SK-N-SH treated with all-trans-retinoic acid at 6 μM for 48 hours (cell line): ENCODE measurements around the gene PEX26.
"Not testable (repeated sequence)": the region's sequence is repeated elsewhere in the genome, so short reads cannot be mapped to it uniquely, and the experiment has no call there.

ENCODE experiments used
- ATAC-seq: fragments of 200-7000 bp; cut with Tn5 transposase; 3 replicates; pipeline ENCODE4 v1.9.1; 2020; ENCODE audit warnings: mild to moderate bottlenecking, moderate library complexity
- ARNTL ChIP-seq: fragments of 450-650 bp; formaldehyde crosslinking; IDR thresholded peaks from 2 replicates; pipeline ENCODE4 v1.5.0; 2020; ENCODE audit warnings: low read depth, mild to moderate bottlenecking, moderate library complexity, borderline replicate concordance
- BACH2 ChIP-seq: fragments of 250-450 bp; sonication (Bioruptor Pico); IDR thresholded peaks from 2 replicates; pipeline ENCODE4 v1.9.0; 2021; ENCODE audit warnings: mild to moderate bottlenecking, borderline replicate concordance
- CREB5 ChIP-seq: fragments of 250-450 bp; sonication (Bioruptor Pico); IDR thresholded peaks from 2 replicates; pipeline ENCODE4 v1.5.1; 2020; ENCODE audit warnings: low read depth, mild to moderate bottlenecking, moderate library complexity
- CSDC2 ChIP-seq: fragments of 250-450 bp; sonication (Bioruptor Pico); IDR thresholded peaks from 2 replicates; pipeline ENCODE4 v1.5.0; 2020; ENCODE audit warnings: mild to moderate bottlenecking, moderate library complexity
- CSRNP3 ChIP-seq: fragments of 250-450 bp; sonication (Bioruptor Pico); IDR thresholded peaks from 2 replicates; pipeline ENCODE4 v1.5.1; 2021; ENCODE audit warnings: mild to moderate bottlenecking, moderate library complexity
- ESRRG ChIP-seq: fragments of 250-450 bp; sonication (Bioruptor Pico); IDR thresholded peaks from 2 replicates; pipeline ENCODE4 v1.6.1; 2021; ENCODE audit warnings: mild to moderate bottlenecking
- GLIS3 ChIP-seq: fragments of 250-450 bp; sonication (Bioruptor Pico); IDR thresholded peaks from 2 replicates; pipeline ENCODE4 v1.5.0; 2020; ENCODE audit warnings: mild to moderate bottlenecking, moderate library complexity
- ISL1 ChIP-seq: fragments of 250-450 bp; sonication (Bioruptor Pico); IDR thresholded peaks from 2 replicates; pipeline ENCODE4 v2.1.2; 2022; ENCODE audit warnings: mild to moderate bottlenecking, moderate library complexity
- OSR1 ChIP-seq: fragments of 250-450 bp; sonication (Bioruptor Pico); IDR thresholded peaks from 2 replicates; pipeline ENCODE4 v1.8.0; 2022; ENCODE audit warnings: moderate library complexity, mild to moderate bottlenecking, inconsistent platforms
- PATZ1 ChIP-seq: fragments of 250-450 bp; sonication (Bioruptor Pico); IDR thresholded peaks from 2 replicates; pipeline ENCODE4 v1.8.0; 2020; ENCODE audit warnings: mild to moderate bottlenecking, moderate library complexity, borderline replicate concordance
- POU6F1 ChIP-seq: fragments of 250-450 bp; sonication (Bioruptor Pico); IDR thresholded peaks from 2 replicates; pipeline ENCODE4 v1.8.0; 2021; ENCODE audit warnings: low read depth, mild to moderate bottlenecking, moderate library complexity, borderline replicate concordance
- PPARA ChIP-seq: fragments of 250-450 bp; sonication (Bioruptor Pico); IDR thresholded peaks from 2 replicates; pipeline ENCODE4 v1.5.0; 2020; ENCODE audit warnings: mild to moderate bottlenecking, borderline replicate concordance
- RARB ChIP-seq: fragments of 250-450 bp; sonication (Bioruptor Pico); IDR thresholded peaks from 2 replicates; pipeline ENCODE4 v1.8.0; 2021; ENCODE audit warnings: mild to moderate bottlenecking, moderate library complexity
- SNAI2 ChIP-seq: fragments of 250-450 bp; sonication (Bioruptor Pico); IDR thresholded peaks from 2 replicates; pipeline ENCODE4 v1.5.0; 2020; ENCODE audit warnings: mild to moderate bottlenecking, moderate library complexity
- TCF4 ChIP-seq: fragments of 250-450 bp; sonication (Bioruptor Pico); IDR thresholded peaks from 2 replicates; pipeline ENCODE4 v1.8.0; 2021; ENCODE audit warnings: mild to moderate bottlenecking, moderate library complexity, borderline replicate concordance
- TOX ChIP-seq: fragments of 250-450 bp; sonication (Bioruptor Pico); IDR thresholded peaks from 2 replicates; pipeline ENCODE4 v1.8.0; 2021; ENCODE audit warnings: mild to moderate bottlenecking, moderate library complexity, borderline replicate concordance
- ZC3H10 ChIP-seq: fragments of 250-450 bp; sonication (Bioruptor Pico); IDR thresholded peaks from 2 replicates; pipeline ENCODE4 v1.5.1; 2021; ENCODE audit warnings: mild to moderate bottlenecking, moderate library complexity
- ZFP3 ChIP-seq: fragments of 250-450 bp; sonication (Bioruptor Pico); IDR thresholded peaks from 2 replicates; pipeline ENCODE4 v1.5.0; 2020; ENCODE audit warnings: mild to moderate bottlenecking, moderate library complexity
- ZFP30 ChIP-seq: fragments of 450-650 bp; formaldehyde crosslinking; IDR thresholded peaks from 2 replicates; pipeline ENCODE4 v1.5.0; 2022; ENCODE audit warnings: mild to moderate bottlenecking, moderate library complexity
- ZNF565 ChIP-seq: fragments of 450-650 bp; formaldehyde crosslinking; conservative IDR thresholded peaks from 2 replicates; pipeline ENCODE4 v1.5.0; 2020; ENCODE audit warnings: low read depth, mild to moderate bottlenecking, moderate library complexity
- ZNF70 ChIP-seq: fragments of 450-650 bp; formaldehyde crosslinking; IDR thresholded peaks from 2 replicates; pipeline ENCODE4 v1.5.0; 2020; ENCODE audit warnings: mild to moderate bottlenecking, moderate library complexity
- ZNF8 ChIP-seq: fragments of 450-650 bp; formaldehyde crosslinking; IDR thresholded peaks from 2 replicates; pipeline ENCODE4 v1.5.0; 2020; ENCODE audit warnings: mild to moderate bottlenecking, moderate library complexity

PEX26 gene

GRCh38 chr22:18136563-18137320, 59.0 kb downstream of the PEX26 start:
- ATAC-seq, result no peak
- TF ChIP-seq GLIS3 (CRISPR knock-in tag) (no peak), PPARA (CRISPR knock-in tag) (no peak), PATZ1 (no peak), OSR1 (CRISPR knock-in tag) (no peak), RARB (CRISPR knock-in tag) (no peak), SNAI2 (CRISPR knock-in tag) (no peak), ZNF565 (CRISPR knock-in tag) (no peak), CSRNP3 (no peak), TCF4 (CRISPR knock-in tag) (no peak), POU6F1 (CRISPR knock-in tag) (no peak), ZFP30 (CRISPR knock-in tag) (no peak), ZNF70 (CRISPR knock-in tag) (no peak), CSDC2 (CRISPR knock-in tag) (no peak), BACH2 (no peak), ESRRG (CRISPR knock-in tag) (no peak)
- TF ChIP-seq, all 23 proteins: peak for 0

GRCh38 chr22:18141004-18141403, 63.2 kb downstream of the PEX26 start:
- not testable (repeated sequence) for ATAC-seq

- no peak for TF ChIP-seq ARNTL
- no peak for TF ChIP-seq ZNF565 (CRISPR knock-in tag)
- no peak for TF ChIP-seq ZNF8 (CRISPR knock-in tag)
- TF ChIP-seq POU6F1 (CRISPR knock-in tag), result no peak
- no peak for TF ChIP-seq PPARA (CRISPR knock-in tag)
- TF ChIP-seq TCF4 (CRISPR knock-in tag), result no peak
- no peak for TF ChIP-seq CSRNP3
- no peak for TF ChIP-seq ISL1 (CRISPR knock-in tag)
- no peak for TF ChIP-seq ZFP3 (CRISPR knock-in tag)
- TF ChIP-seq ESRRG (CRISPR knock-in tag), result no peak
- no peak for TF ChIP-seq CREB5 (CRISPR knock-in tag)
- TF ChIP-seq GLIS3 (CRISPR knock-in tag), result no peak
- TF ChIP-seq TOX, result no peak
- no peak for TF ChIP-seq ZC3H10 (CRISPR knock-in tag)
- no peak for ATAC-seq
These were observed 66.3 kb downstream of the PEX26 start for GRCh38 chr22:18144105-18144504.
